Measurements from ENCODE around the gene FKBP7. TPM values are rescaled to one million over a fixed set of nuclear protein-coding genes. Genes with fewer than 3 reads are reported as not detected.
"Not testable (repeated sequence)": the region's sequence is repeated elsewhere in the genome, so short reads cannot be mapped to it uniquely, and the experiment has no call there.

The FKBP7 gene
- polyA plus RNA-seq, 1 donor (not counting 4 experiments of a cell fraction or from before 2014, with no cell fraction given): 2.4 TPM

DNA sequence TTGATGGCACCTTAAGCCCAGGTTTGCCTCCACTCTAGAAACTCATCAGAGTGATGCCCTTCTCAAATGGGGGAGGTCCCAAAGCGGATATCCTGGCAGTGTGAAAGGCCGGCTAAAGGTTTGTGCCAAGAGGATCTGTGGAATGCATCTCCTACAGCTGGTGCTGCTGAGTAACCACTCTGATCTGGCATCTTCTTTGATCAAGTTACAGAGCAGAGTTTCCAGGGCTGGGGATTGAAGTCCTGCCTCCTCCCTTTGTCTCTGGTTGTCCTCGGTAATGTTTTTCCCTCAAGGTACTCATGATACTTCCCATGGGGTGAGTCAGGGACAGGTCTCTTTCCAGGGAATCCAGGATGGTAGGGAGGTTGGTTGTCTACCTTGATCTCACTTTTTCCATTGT, 52.0 kb downstream of the FKBP7 start:
- DNase-seq (ENCODE audit: low read depth, low spot score) (no peak), FAIRE-seq (no peak)
- no peak overlapping the region for H2AFZ ChIP-seq (ENCODE audit: control insufficient read depth, low read length)
- H4K20me1 ChIP-seq (ENCODE audit: control insufficient read depth, extremely low read depth, insufficient read depth, low read length): no peaks in the 10 kb centered on the region
- peaks cover 8% of the 10 kb centered on the region for H3K79me2 ChIP-seq (ENCODE audit: control insufficient read depth, insufficient read depth, low read length)
- H3K4me2 ChIP-seq (ENCODE audit: control insufficient read depth, extremely low read depth, insufficient read depth, low read depth, low read length): no peak overlapping the region
- TF ChIP-seq EZH2 (IDR thresholded peaks at IDR 0.05; ENCODE audit: low read length): no peak
- TF ChIP-seq CTCF (optimal IDR thresholded peaks at IDR 0.05 in 1 of 3, IDR thresholded peaks at IDR 0.05 in 1 of 3, conservative IDR thresholded peaks at IDR 0.05 in 1 of 3; ENCODE audit: extremely low read depth in 1 of 3, insufficient read depth in 2 of 3, low read length in 3 of 3): no peak
- peaks cover 2% of the 10 kb centered on the region for H3K9me1 ChIP-seq (ENCODE audit: control insufficient read depth, extremely low read depth, insufficient read depth, low read length)
- peaks cover 10% of the 10 kb centered on the region for H3K4me1 ChIP-seq (ENCODE audit: control insufficient read depth, extremely low read depth, insufficient read depth, low read length)
- H3K9me3 ChIP-seq (ENCODE audit: control insufficient read depth, low read depth, low read length): no peaks in the 10 kb centered on the region
- no peak overlapping the region for H3K27ac ChIP-seq (ENCODE audit: control insufficient read depth, insufficient read depth, low read length)
- peaks cover 4 to 20% of the 10 kb centered on the region in 2 experiments for H3K36me3 ChIP-seq (ENCODE audit: control insufficient read depth in 2 of 2, extremely low read depth in 1 of 2, insufficient read depth in 2 of 2, low read length in 2 of 2)
- dilution Hi-C loops (cut with MboI; ENCODE audit: extremely low pct_ligation_motif_present, low sequenced_read_pairs): no loop called here
- no peak overlapping the region for H3K9ac ChIP-seq (ENCODE audit: control insufficient read depth, extremely low read depth, insufficient read depth, low read length)
- no peak overlapping the region for H3K4me3 ChIP-seq (ENCODE audit: control insufficient read depth in 2 of 3, extremely low read depth in 1 of 3, insufficient read depth in 2 of 3, low read depth in 1 of 3, low read length in 3 of 3)
- H3K27me3 ChIP-seq (ENCODE audit: control insufficient read depth, extremely low read depth, insufficient read depth, low read length): no peaks in the 10 kb centered on the region

GRCh38 chr2:178425255-178425827, 53.1 kb downstream of the FKBP7 start:
- H3K9me3 ChIP-seq (ENCODE audit: control insufficient read depth, low read depth, low read length): no peaks in the 10 kb centered on the region
- peaks cover 8% of the 10 kb centered on the region for H3K79me2 ChIP-seq (ENCODE audit: control insufficient read depth, insufficient read depth, low read length)
- no peak for FAIRE-seq
- no peak overlapping the region for H3K4me2 ChIP-seq (ENCODE audit: control insufficient read depth, extremely low read depth, insufficient read depth, low read depth, low read length)
- no peak overlapping the region for H3K27ac ChIP-seq (ENCODE audit: control insufficient read depth, insufficient read depth, low read length)
- H4K20me1 ChIP-seq (ENCODE audit: control insufficient read depth, extremely low read depth, insufficient read depth, low read length): no peaks in the 10 kb centered on the region
- H3K9me1 ChIP-seq (ENCODE audit: control insufficient read depth, extremely low read depth, insufficient read depth, low read length): peaks cover 2% of the 10 kb centered on the region
- H3K9ac ChIP-seq (ENCODE audit: control insufficient read depth, extremely low read depth, insufficient read depth, low read length): no peak overlapping the region
- H3K4me3 ChIP-seq (ENCODE audit: control insufficient read depth in 2 of 3, extremely low read depth in 1 of 3, insufficient read depth in 2 of 3, low read depth in 1 of 3, low read length in 3 of 3): no peak overlapping the region
- no peak for DNase-seq (ENCODE audit: low read depth, low spot score)
- dilution Hi-C loops (cut with MboI; ENCODE audit: extremely low pct_ligation_motif_present, low sequenced_read_pairs): no loop called here
- H2AFZ ChIP-seq (ENCODE audit: control insufficient read depth, low read length): no peak overlapping the region
- TF ChIP-seq CTCF (optimal IDR thresholded peaks at IDR 0.05 in 1 of 3, IDR thresholded peaks at IDR 0.05 in 1 of 3, conservative IDR thresholded peaks at IDR 0.05 in 1 of 3; ENCODE audit: extremely low read depth in 1 of 3, insufficient read depth in 2 of 3, low read length in 3 of 3): no peak
- no peak for TF ChIP-seq EZH2 (IDR thresholded peaks at IDR 0.05; ENCODE audit: low read length)
- H3K36me3 ChIP-seq (ENCODE audit: control insufficient read depth in 2 of 2, extremely low read depth in 1 of 2, insufficient read depth in 2 of 2, low read length in 2 of 2): peaks cover 3 to 23% of the 10 kb centered on the region in 2 experiments
- peaks cover 11% of the 10 kb centered on the region for H3K4me1 ChIP-seq (ENCODE audit: control insufficient read depth, extremely low read depth, insufficient read depth, low read length)
- H3K27me3 ChIP-seq (ENCODE audit: control insufficient read depth, extremely low read depth, insufficient read depth, low read length): no peaks in the 10 kb centered on the region

- FAIRE-seq; DNase-seq (ENCODE audit: low read depth, low spot score); H3K9ac ChIP-seq (ENCODE audit: control insufficient read depth, extremely low read depth, insufficient read depth, low read length); H3K9me3 ChIP-seq (ENCODE audit: control insufficient read depth, low read depth, low read length); H4K20me1 ChIP-seq (ENCODE audit: control insufficient read depth, extremely low read depth, insufficient read depth, low read length); H3K4me3 ChIP-seq (ENCODE audit: control insufficient read depth in 2 of 3, extremely low read depth in 1 of 3, insufficient read depth in 2 of 3, low read depth in 1 of 3, low read length in 3 of 3); H3K4me2 ChIP-seq (ENCODE audit: control insufficient read depth, extremely low read depth, insufficient read depth, low read depth, low read length); H3K9me1 ChIP-seq (ENCODE audit: control insufficient read depth, extremely low read depth, insufficient read depth, low read length); H3K79me2 ChIP-seq (ENCODE audit: control insufficient read depth, insufficient read depth, low read length); dilution Hi-C loops (cut with MboI; ENCODE audit: extremely low pct_ligation_motif_present, low sequenced_read_pairs); H2AFZ ChIP-seq (ENCODE audit: control insufficient read depth, low read length); H3K27me3 ChIP-seq (ENCODE audit: control insufficient read depth, extremely low read depth, insufficient read depth, low read length); H3K27ac ChIP-seq (ENCODE audit: control insufficient read depth, insufficient read depth, low read length): not testable (repeated sequence)
- peaks cover 1 to 16% of the 10 kb centered on the region in 2 experiments for H3K36me3 ChIP-seq (ENCODE audit: control insufficient read depth in 2 of 2, extremely low read depth in 1 of 2, insufficient read depth in 2 of 2, low read length in 2 of 2)
- H3K4me1 ChIP-seq (ENCODE audit: control insufficient read depth, extremely low read depth, insufficient read depth, low read length): peaks cover 14% of the 10 kb centered on the region
Observed at GRCh38 chr2:178423746-178424145, 54.7 kb downstream of the FKBP7 start.
